Caco-2 (cell line): Measurements from ENCODE around the gene LMBR1L. TPM values are rescaled to one million over a fixed set of nuclear protein-coding genes. Genes with fewer than 3 reads are reported as not detected.

Experiments used
- BruUV-seq: library from RNA; stranded (reverse); fragments of 400-500 nt; replicated peaks from 2 replicates; lab custom pipeline; 2021; lab: Mats Ljungman, UMichigan
- CTCF ChIA-PET: fragments of 300-600 bp; sonication (Branson Sonifier 250); formaldehyde crosslinking; loops from one replicate; lab custom pipeline; 2022; ENCODE audit warnings: antibody characterized with exemption; lab: Charles Lee
- POLR2A ChIA-PET: fragments of 300-600 bp; sonication (Branson Sonifier 250); formaldehyde crosslinking; loops from one replicate; lab custom pipeline; 2022; ENCODE audit warnings: antibody characterized with exemption; lab: Charles Lee
- DNase-seq, 2 experiments: peaks; one replicate each; pipeline versions ENCODE4 v3.0.0 to v3.0.0-alpha.2; 2020 to 2022
- H3K27me3 ChIP-seq: replicated peaks from 2 replicates; pipeline ENCODE4 v1.6.0; 2011; ENCODE audit warnings: low read length; ENCODE audit not compliant: control insufficient read depth, insufficient read depth
- H3K36me3 ChIP-seq: 2 replicates; pipeline ENCODE4 v1.5.1; 2011; ENCODE audit warnings: low read length; ENCODE audit not compliant: control insufficient read depth, insufficient read depth
- H3K4me1 ChIP-seq: fragments of 250-450 bp; sonication (Bioruptor Pico); 2 replicates; pipeline ENCODE4 v1.5.1; 2020; ENCODE audit warnings: mild to moderate bottlenecking
- H3K4me3 ChIP-seq: 2 replicates; pipeline ENCODE4 v1.5.1; 2011; ENCODE audit warnings: low read depth, mild to moderate bottlenecking, control low read depth, low read length
- H3K9me3 ChIP-seq: fragments of 250-450 bp; sonication (Bioruptor Pico); 2 replicates; pipeline ENCODE4 v1.5.1; 2020; ENCODE audit warnings: mild to moderate bottlenecking, moderate library complexity
- H3K27ac Mint-ChIP-seq: one replicate; pipeline ENCODE4 v1.8.0; 2022; ENCODE audit warnings: mixed read lengths; ENCODE audit not compliant: unreplicated experiment
- H3K27me3 Mint-ChIP-seq: one replicate; pipeline ENCODE4 v1.8.0; 2022; ENCODE audit warnings: mixed read lengths; ENCODE audit not compliant: insufficient read depth, unreplicated experiment
- H3K36me3 Mint-ChIP-seq: one replicate; pipeline ENCODE4 v1.8.0; 2022; ENCODE audit warnings: mild to moderate bottlenecking, mixed read lengths; ENCODE audit not compliant: insufficient read depth, unreplicated experiment
- H3K4me1 Mint-ChIP-seq: one replicate; pipeline ENCODE4 v1.8.0; 2022; ENCODE audit warnings: low read depth, mixed read lengths; ENCODE audit not compliant: unreplicated experiment
- H3K4me3 Mint-ChIP-seq: one replicate; pipeline ENCODE4 v1.8.0; 2022; ENCODE audit warnings: mild to moderate bottlenecking, moderate library complexity, mixed read lengths; ENCODE audit not compliant: unreplicated experiment
- H3K9me3 Mint-ChIP-seq: one replicate; pipeline ENCODE4 v1.8.0; 2022; ENCODE audit warnings: mixed read lengths; ENCODE audit not compliant: unreplicated experiment
- CTCF ChIP-seq, 2 experiments: fragments of 200-600 bp in 1 of 2; IDR thresholded peaks; 1 replicate in 1 of 2; 2 replicates in 1 of 2; pipeline versions ENCODE4 v1.5.1 to v1.8.0; 2011 to 2022; ENCODE audit warnings: antibody characterized with exemption in 1 of 2, control low read depth in 1 of 2, inconsistent platforms in 1 of 2, low read depth in 1 of 2, low read length in 1 of 2, mild to moderate bottlenecking in 1 of 2, moderate library complexity in 1 of 2; ENCODE audit not compliant: insufficient read depth in 1 of 2, severe bottlenecking in 1 of 2, unreplicated experiment in 1 of 2
- intact Hi-C: fragments of 100-400 bp; cut with micrococcal nuclease; formaldehyde crosslinking; loops from one replicate; pipeline ENCODE4 v1.10.0; 2022; ENCODE audit not compliant: unreplicated experiment
- total RNA-seq: library from RNA; stranded (reverse); gene quantifications from 2 replicates; pipeline ENCODE4 v1.2.3, GENCODE V29; 2022

LMBR1L gene
- total RNA-seq, 1 experiment from 2014 or later = 43.1 TPM

DNA sequence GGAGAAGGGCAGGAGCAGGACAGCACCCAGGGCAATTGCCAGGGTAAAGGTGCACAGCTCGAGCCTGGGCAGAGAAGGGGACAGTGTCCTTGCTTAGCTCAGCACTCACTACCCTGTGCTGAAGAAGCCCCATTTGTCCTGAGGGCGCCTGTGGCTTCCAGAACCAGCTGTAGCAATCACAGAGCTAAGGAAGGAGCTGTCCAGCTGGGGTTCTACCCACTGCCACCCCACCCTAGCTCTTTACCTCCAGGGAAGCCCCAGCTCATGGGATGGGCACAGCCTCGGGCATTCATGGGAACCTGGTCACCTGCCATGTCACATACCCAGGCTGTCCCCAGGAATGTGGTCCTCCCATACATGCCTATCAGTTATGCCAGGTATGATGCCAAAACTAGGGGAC, 5.8 kb downstream of the LMBR1L start:
- BruUV-seq = no TSS peak
- Mint-ChIP-seq H3K4me1 (peaks cover 15% of the 10 kb centered on the region), H3K27me3 (no peaks in the 10 kb centered on the region), H3K27ac (no peak overlapping the region), H3K36me3 (peaks cover 16% of the 10 kb centered on the region), H3K9me3 (no peaks in the 10 kb centered on the region), H3K4me3 (no peak overlapping the region)
- H3K4me1 ChIP-seq = peaks cover 14% of the 10 kb centered on the region
- no peak for DNase-seq
- ChIA-PET POLR2A (no interaction called here), CTCF (interaction anchor here (0.5 to 2.9 kb wide), 5 partner anchors 9 to 467 kb away, joined by 3 to 7 read pairs (median 3); no protein-coding TSS in a partner anchor)
- no peak for TF ChIP-seq CTCF (IDR thresholded peaks at IDR 0.05; ENCODE audit: insufficient read depth in 1 of 2, low read depth in 1 of 2, low read length in 1 of 2, severe bottlenecking in 1 of 2, unreplicated experiment in 1 of 2)
- H3K9me3 ChIP-seq = no peaks in the 10 kb centered on the region
- no peak overlapping the region for H3K4me3 ChIP-seq
- intact Hi-C loops = no loop called here
- 0 out of 2 replicates have a peak, but pooled peaks cover 2% of the 10 kb centered on the region for H3K36me3 ChIP-seq
- H3K27me3 ChIP-seq = no peaks in the 10 kb centered on the region

GRCh38 chr12:49100380-49100779, 10.3 kb downstream of the LMBR1L start:
- 0 out of 2 replicates have a peak, but pooled peaks cover 2% of the 10 kb centered on the region for H3K36me3 ChIP-seq
- H3K4me1 ChIP-seq = no peaks in the 10 kb centered on the region
- no peak for DNase-seq
- no peak overlapping the region for H3K4me3 ChIP-seq
- Mint-ChIP-seq H3K36me3 (peaks cover 35% of the 10 kb centered on the region), H3K9me3 (no peaks in the 10 kb centered on the region), H3K4me1 (no peaks in the 10 kb centered on the region), H3K27ac (no peak overlapping the region), H3K27me3 (peaks cover 1% of the 10 kb centered on the region), H3K4me3 (no peak overlapping the region)
- no peaks in the 10 kb centered on the region for H3K27me3 ChIP-seq
- POLR2A ChIA-PET = interaction anchor here (0.9 to 1.8 kb wide), 2 partner anchors 9 to 30 kb away, joined by 5 to 6 read pairs; partner anchors contain the start of gene TUBA1B
- TF ChIP-seq CTCF (IDR thresholded peaks at IDR 0.05; ENCODE audit: insufficient read depth in 1 of 2, low read depth in 1 of 2, low read length in 1 of 2, severe bottlenecking in 1 of 2, unreplicated experiment in 1 of 2) = no peak
- no TSS peak for BruUV-seq
- no peaks in the 10 kb centered on the region for H3K9me3 ChIP-seq
- CTCF ChIA-PET = interaction anchor here (0.9 to 5.8 kb wide), 6 partner anchors 8 to 104 kb away, joined by 3 to 42 read pairs (median 6); no protein-coding TSS in a partner anchor
- intact Hi-C loops = no loop called here

GRCh38 chr12:49098703-49099102, 11.9 kb downstream of the LMBR1L start:
- intact Hi-C loops = loop anchor here (1.0 kb wide), 1 partner anchor 10 kb away; no protein-coding TSS in a partner anchor
- POLR2A ChIA-PET = interaction anchor here (1.8 kb wide), 1 partner anchor 32 kb away, joined by 6 read pairs; the partner anchor contains the start of gene TUBA1B
- no peak for DNase-seq
- BruUV-seq = no TSS peak
- TF ChIP-seq CTCF (IDR thresholded peaks at IDR 0.05; ENCODE audit: insufficient read depth in 1 of 2, low read depth in 1 of 2, low read length in 1 of 2, severe bottlenecking in 1 of 2, unreplicated experiment in 1 of 2) = no peak
- Histone ChIP-seq H3K9me3 (no peaks in the 10 kb centered on the region), H3K36me3 (0 out of 2 replicates have a peak, but pooled peaks cover 2% of the 10 kb centered on the region), H3K4me3 (no peak overlapping the region), H3K27me3 (peaks cover 6% of the 10 kb centered on the region; the same call in 1 of the 2 replicates), H3K4me1 (no peaks in the 10 kb centered on the region; the same call in 1 of the 2 replicates)
- Mint-ChIP-seq H3K36me3 (peaks cover 42% of the 10 kb centered on the region), H3K27me3 (peaks cover 10% of the 10 kb centered on the region), H3K4me3 (no peak overlapping the region), H3K9me3 (no peaks in the 10 kb centered on the region), H3K4me1 (peaks cover 4% of the 10 kb centered on the region), H3K27ac (no peak overlapping the region)
- CTCF ChIA-PET = interaction anchor here (0.6 to 5.8 kb wide), 10 partner anchors 10 to 358 kb away, joined by 3 to 42 read pairs (median 4); partner anchors contain the start of gene LMBR1L
